ENCODE data around the gene FAM107B. TPM values are rescaled to one million over a fixed set of nuclear protein-coding genes. Genes with fewer than 3 reads are reported as not detected.
"Not testable (repeated sequence)": the region's sequence is repeated elsewhere in the genome, so short reads cannot be mapped to it uniquely, and the experiment has no call there.

Gene FAM107B
- total RNA-seq, 1 donor from 2014 or later: 43.0 TPM

GRCh38 chr10:14712991-14713424, 61.7 kb downstream of the FAM107B start:
- DNase-seq (ENCODE audit: low spot score): no peak
- Histone ChIP-seq H3K4me2 (no peak overlapping the region), H3K9ac (no peak overlapping the region), H3K36me3 (no peaks in the 10 kb centered on the region), H2AFZ (replicated peaks) (peak overlapping the region; percentile 34), H3K9me3 (ENCODE audit: low read depth) (no peaks in the 10 kb centered on the region), H4K20me1 (ENCODE audit: low read depth) (no peaks in the 10 kb centered on the region), H3K27ac (no peak overlapping the region), H3K79me2 (ENCODE audit: low read depth) (no peaks in the 10 kb centered on the region), H3F3A (ENCODE audit: low read depth) (no peaks in the 10 kb centered on the region), H3K4me3 (no peak overlapping the region), H3K27me3 (no peaks in the 10 kb centered on the region), H3K4me1 (no peaks in the 10 kb centered on the region)
- peaks cover 5% of the 10 kb centered on the region for H3K27me3 Mint-ChIP-seq (ENCODE audit: insufficient read depth, low read depth)
- H3K9me3 Mint-ChIP-seq: peaks cover 3% of the 10 kb centered on the region
- H3K27ac Mint-ChIP-seq: no peak overlapping the region
- TF ChIP-seq CTCF (IDR thresholded peaks at IDR 0.05) (no peak), EZH2 (IDR thresholded peaks at IDR 0.05) (no peak), EZH2phosphoT487 (IDR thresholded peaks at IDR 0.05) (no peak)
- H3K4me1 Mint-ChIP-seq: no peaks in the 10 kb centered on the region
- H3K4me3 Mint-ChIP-seq: no peak overlapping the region
- H3K36me3 Mint-ChIP-seq: no peaks in the 10 kb centered on the region

GRCh38 chr10:14709344-14709743, 65.4 kb downstream of the FAM107B start:
- not testable (repeated sequence) for H3K9ac ChIP-seq; H3K4me3 Mint-ChIP-seq; H3K9me3 ChIP-seq (ENCODE audit: low read depth); H3K36me3 Mint-ChIP-seq; DNase-seq (ENCODE audit: low spot score); H3K27ac ChIP-seq; H3K4me1 Mint-ChIP-seq; H3K4me2 ChIP-seq; H3K4me1 ChIP-seq; H3K27me3 ChIP-seq; H3K27ac Mint-ChIP-seq; H3K4me3 ChIP-seq; H3F3A ChIP-seq (ENCODE audit: low read depth); H4K20me1 ChIP-seq (ENCODE audit: low read depth); H3K79me2 ChIP-seq (ENCODE audit: low read depth); H2AFZ ChIP-seq (replicated peaks); H3K9me3 Mint-ChIP-seq; H3K36me3 ChIP-seq; H3K27me3 Mint-ChIP-seq (ENCODE audit: insufficient read depth, low read depth)

- H2AFZ ChIP-seq (replicated peaks): peak overlapping the region; percentile 26
- TF ChIP-seq EZH2phosphoT487 (IDR thresholded peaks at IDR 0.05) (no peak), CTCF (IDR thresholded peaks at IDR 0.05) (no peak), EZH2 (IDR thresholded peaks at IDR 0.05) (no peak)
- H3K79me2 ChIP-seq (ENCODE audit: low read depth): no peaks in the 10 kb centered on the region
- H3K9me3 ChIP-seq (ENCODE audit: low read depth): no peaks in the 10 kb centered on the region
- H3K4me2 ChIP-seq: no peak overlapping the region
- Mint-ChIP-seq H3K4me3 (no peak overlapping the region), H3K36me3 (no peaks in the 10 kb centered on the region), H3K9me3 (no peaks in the 10 kb centered on the region), H3K27me3 (ENCODE audit: insufficient read depth, low read depth) (peaks cover 2% of the 10 kb centered on the region), H3K27ac (peak overlapping the region; percentile 43), H3K4me1 (peaks cover 6% of the 10 kb centered on the region)
- H3K27ac ChIP-seq: no peak overlapping the region
- DNase-seq (ENCODE audit: low spot score): no peak
- H3K4me1 ChIP-seq: peaks cover 8% of the 10 kb centered on the region
- no peaks in the 10 kb centered on the region for H4K20me1 ChIP-seq (ENCODE audit: low read depth)
- H3K36me3 ChIP-seq: no peaks in the 10 kb centered on the region
- H3F3A ChIP-seq (ENCODE audit: low read depth): no peaks in the 10 kb centered on the region
- no peak overlapping the region for H3K9ac ChIP-seq
- H3K27me3 ChIP-seq: no peaks in the 10 kb centered on the region
- no peak overlapping the region for H3K4me3 ChIP-seq
Observed at GRCh38 chr10:14707481-14707880, 67.2 kb downstream of the FAM107B start.

GRCh38 chr10:14705548-14706230, 69.0 kb downstream of the FAM107B start:
- Histone ChIP-seq H2AFZ (replicated peaks) (peak overlapping the region; percentile 6), H3K9ac (no peak overlapping the region), H3K4me2 (no peak overlapping the region), H3K4me1 (peaks cover 8% of the 10 kb centered on the region), H3K27ac (no peak overlapping the region), H3K36me3 (no peaks in the 10 kb centered on the region), H3K79me2 (ENCODE audit: low read depth) (no peaks in the 10 kb centered on the region), H4K20me1 (ENCODE audit: low read depth) (no peaks in the 10 kb centered on the region), H3K4me3 (no peak overlapping the region), H3F3A (ENCODE audit: low read depth) (no peaks in the 10 kb centered on the region), H3K27me3 (no peaks in the 10 kb centered on the region), H3K9me3 (ENCODE audit: low read depth) (no peaks in the 10 kb centered on the region)
- no peak overlapping the region for H3K4me3 Mint-ChIP-seq
- DNase-seq (ENCODE audit: low spot score): no peak
- TF ChIP-seq EZH2 (IDR thresholded peaks at IDR 0.05) (no peak), CTCF (IDR thresholded peaks at IDR 0.05) (no peak), EZH2phosphoT487 (IDR thresholded peaks at IDR 0.05) (no peak)
- H3K27me3 Mint-ChIP-seq (ENCODE audit: insufficient read depth, low read depth): peaks cover 2% of the 10 kb centered on the region
- no peaks in the 10 kb centered on the region for H3K36me3 Mint-ChIP-seq
- H3K9me3 Mint-ChIP-seq: no peaks in the 10 kb centered on the region
- H3K27ac Mint-ChIP-seq: no peak overlapping the region
- H3K4me1 Mint-ChIP-seq: peaks cover 6% of the 10 kb centered on the region

Data from neural progenitor cell (in vitro differentiated cells).